GM12878 (cell line): Measurements from ENCODE around the gene SETD1A. TPM values are rescaled to one million over a fixed set of nuclear protein-coding genes. Genes with fewer than 3 reads are reported as not detected.

Source experiments
- ATAC-seq: fragments of 200-7000 bp; cut with Tn5 transposase; 3 replicates; pipeline ENCODE4 v1.9.1; 2020; ENCODE audit warnings: mild to moderate bottlenecking, moderate library complexity
- BruUV-seq: library from RNA; stranded (reverse); fragments of 400-500 nt; replicated peaks from 2 replicates; lab custom pipeline; 2021; lab: Mats Ljungman, UMichigan
- CTCF ChIA-PET: fragments of 300-600 bp; sonication (Branson Sonifier 250); formaldehyde crosslinking; extraction: SDS; loops from one replicate; lab custom pipeline; 2021; ENCODE audit warnings: inconsistent platforms; lab: Yijun Ruan, JAX
- POLR2A ChIA-PET: fragments of 350-600 bp; formaldehyde crosslinking; extraction: SDS; loops from one replicate; lab custom pipeline; 2021; ENCODE audit warnings: inconsistent platforms; lab: Charles Lee
- RAD21 ChIA-PET: fragments of 300-600 bp; sonication (Branson Sonifier 250); formaldehyde crosslinking; loops from one replicate; lab custom pipeline; 2023; ENCODE audit warnings: antibody characterized with exemption; ENCODE audit not compliant: unreplicated experiment; lab: Charles Lee
- SMC1A ChIA-PET: fragments of 300-600 bp; sonication (Branson Sonifier 250); formaldehyde crosslinking; loops from one replicate; lab custom pipeline; 2023; ENCODE audit not compliant: unreplicated experiment, uncharacterized antibody; lab: Charles Lee
- DNase-seq: peaks from one replicate; pipeline ENCODE4 v3.0.0-alpha.2; 2011; ENCODE audit warnings: low read depth, low spot score
- FAIRE-seq: peaks from 3 replicates; lab custom pipeline; 2011; peaks lifted over from hg19 to GRCh38; lab: Jason Lieb, UNC
- H2AFZ ChIP-seq: 2 replicates; pipeline ENCODE4 v1.6.0; 2011; ENCODE audit warnings: low read depth, low read length, control low read depth; ENCODE audit not compliant: control insufficient read depth
- H3K27ac ChIP-seq: 2 replicates; pipeline ENCODE4 v1.5.1; 2011; ENCODE audit warnings: control low read depth; ENCODE audit not compliant: control insufficient read depth, insufficient read depth
- H3K27me3 ChIP-seq, 2 experiments: replicated peaks in 1 of 2; 2 replicates each; pipeline versions ENCODE4 v1.6.0 to v1.6.1; 2011; ENCODE audit warnings: low read length in 1 of 2; ENCODE audit not compliant: control insufficient read depth in 2 of 2, insufficient read depth in 2 of 2
- H3K36me3 ChIP-seq, 2 experiments: 2 replicates each; pipeline ENCODE4 v1.5.1; 2011; ENCODE audit warnings: low read length in 1 of 2; ENCODE audit not compliant: control insufficient read depth in 2 of 2, insufficient read depth in 2 of 2
- H3K4me1 ChIP-seq: 2 replicates; pipeline ENCODE4 v1.6.1; 2011; ENCODE audit warnings: mild to moderate bottlenecking, low read length, moderate library complexity, mixed read lengths; ENCODE audit not compliant: control insufficient read depth, insufficient read depth
- H3K4me2 ChIP-seq: 2 replicates; pipeline ENCODE4 v1.6.0; 2011; ENCODE audit warnings: control low read depth; ENCODE audit not compliant: control insufficient read depth, insufficient read depth
- H3K4me3 ChIP-seq: fragments of 200-600 bp; sonication (generic); 2 replicates; pipeline ENCODE4 v1.5.1; 2016
- H3K79me2 ChIP-seq: 2 replicates; pipeline ENCODE4 v1.6.0; 2011; ENCODE audit warnings: low read length; ENCODE audit not compliant: control insufficient read depth, insufficient read depth
- H3K9ac ChIP-seq: 2 replicates; pipeline ENCODE4 v1.8.0; 2011; ENCODE audit warnings: low read length, control low read depth, mixed read lengths; ENCODE audit not compliant: control insufficient read depth, insufficient read depth
- H3K9me3 ChIP-seq: replicated peaks from 3 replicates; pipeline ENCODE4 v1.5.1; 2011; ENCODE audit warnings: mild to moderate bottlenecking, low read length; ENCODE audit not compliant: control insufficient read depth, insufficient read depth
- H4K20me1 ChIP-seq: 2 replicates; pipeline ENCODE4 v1.6.0; 2011; ENCODE audit not compliant: control insufficient read depth, insufficient read depth
- BCL3 ChIP-seq: IDR thresholded peaks from 2 replicates; pipeline ENCODE4 v1.6.1; 2011; ENCODE audit warnings: borderline replicate concordance, low read depth, mild to moderate bottlenecking, moderate library complexity, low read length; ENCODE audit not compliant: insufficient read depth, poor library complexity, severe bottlenecking
- E4F1 ChIP-seq: fragments of 450-650 bp; IDR thresholded peaks from 2 replicates; pipeline ENCODE4 v1.6.1; 2018; ENCODE audit warnings: borderline replicate concordance, mild to moderate bottlenecking; ENCODE audit not compliant: partially characterized antibody
- HDGF ChIP-seq: fragments of 450-650 bp; IDR thresholded peaks from 2 replicates; pipeline ENCODE4 v1.6.1; 2016; ENCODE audit warnings: antibody characterized with exemption
- LARP7 ChIP-seq: fragments of 450-650 bp; IDR thresholded peaks from 2 replicates; pipeline ENCODE4 v1.6.1; 2017; ENCODE audit warnings: mild to moderate bottlenecking
- NFXL1 ChIP-seq: fragments of 450-650 bp; IDR thresholded peaks from 2 replicates; pipeline ENCODE4 v1.6.1; 2017; ENCODE audit warnings: antibody characterized with exemption, mild to moderate bottlenecking, borderline replicate concordance
- NFYB ChIP-seq: IDR thresholded peaks from 2 replicates; pipeline ENCODE4 v1.6.1; 2011; ENCODE audit warnings: low read depth, mild to moderate bottlenecking, low read length, improper control_type of control experiment, moderate library complexity; ENCODE audit not compliant: insufficient read depth
- SRF ChIP-seq, 2 experiments: IDR thresholded peaks; 2 replicates each; pipeline ENCODE4 v1.6.1; 2011; ENCODE audit warnings: low read depth in 2 of 2, low read length in 2 of 2, mild to moderate bottlenecking in 1 of 2, moderate library complexity in 1 of 2
- TCF12 ChIP-seq: IDR thresholded peaks from 2 replicates; pipeline ENCODE4 v1.6.1; 2011; ENCODE audit warnings: low read depth, mild to moderate bottlenecking, low read length
- WRNIP1 ChIP-seq: IDR thresholded peaks from 2 replicates; pipeline ENCODE4 v1.6.1; 2011; ENCODE audit warnings: low read depth, low read length, improper control_type of control experiment, borderline replicate concordance
- ZNF217 ChIP-seq: fragments of 450-650 bp; IDR thresholded peaks from 2 replicates; pipeline ENCODE4 v1.6.1; 2017; ENCODE audit warnings: antibody characterized with exemption, mild to moderate bottlenecking
- ZNF622 ChIP-seq: fragments of 450-650 bp; IDR thresholded peaks from 2 replicates; pipeline ENCODE4 v1.6.1; 2017; ENCODE audit warnings: mild to moderate bottlenecking, inconsistent platforms
- WGBS: methylation state at CpG from one replicate; pipeline ENCODE4 v1.1.6; 2016; ENCODE audit warnings: low lambda C conversion rate; ENCODE audit not compliant: insufficient replicate concordance, insufficient coverage; ENCODE audit errors: missing lambda C conversion rate; 5-methylcytosine and 5-hydroxymethylcytosine counted together
- in situ Hi-C: fragments of 300-500 bp; cut with MboI; formaldehyde crosslinking; loops from 9 replicates; pipeline ENCODE4 v1.14.3; 2018; ENCODE audit warnings: mixed read lengths
- intact Hi-C: fragments of 100-400 bp; cut with micrococcal nuclease; formaldehyde crosslinking; loops from one replicate; pipeline ENCODE4 v1.14.2; 2022; ENCODE audit not compliant: unreplicated experiment
- polyA plus RNA-seq, 11 experiments: library from polyadenylated mRNA; depleted of rRNA in 4 of 11; unstranded in 6 of 11; stranded (reverse) in 5 of 11; fragments of >200 nt; fragmentation: Nextera tagmentation in 4 of 11; fragmentation: Illumina TruSeq in 1 of 11; extraction: Ambion mirVana in 4 of 11; extraction: Trizol in 1 of 11; gene quantifications; 1 replicate in 1 of 11; 2 replicates in 10 of 11; pipeline versions ENCODE4 v1.2.1 to v1.2.3, GENCODE V29; 2011 to 2016; ENCODE audit warnings: inconsistent platforms in 2 of 11, missing spikeins in 2 of 11, low read depth in 1 of 11
- total RNA-seq, 4 experiments: library from RNA; depleted of rRNA in 3 of 4; stranded (reverse); fragments of >200 nt in 3 of 4; fragmentation: Illumina TruSeq in 1 of 4; extraction: Trizol in 1 of 4; gene quantifications; 2 replicates each; pipeline versions ENCODE4 v1.2.1 to v1.2.3, GENCODE V29; 2013 to 2021
- TF ChIP-seq, protein P1 (sequence below): fragments of 450-650 bp; conservative IDR thresholded peaks from 2 replicates; pipeline ENCODE4 v1.6.1; 2017; ENCODE audit warnings: mild to moderate bottlenecking, moderate library complexity
- TF ChIP-seq, protein P2 (sequence below): IDR thresholded peaks from 2 replicates; pipeline ENCODE4 v1.6.1; 2012; ENCODE audit warnings: low read length, inconsistent platforms
- TF ChIP-seq, protein P3 (sequence below): fragments of 450-650 bp; IDR thresholded peaks from 2 replicates; pipeline ENCODE4 v1.6.1; 2017; ENCODE audit warnings: antibody characterized with exemption, mild to moderate bottlenecking, moderate library complexity

The SETD1A gene
- total and polyA plus RNA-seq, 10 of the 15 experiments (the other 5 are each of a cell fraction or from before 2014, with no cell fraction given) = 0.02 to 25.9 (median 4.9) TPM

GRCh38 chr16:31031276-31031675 lies 73.7 kb downstream of the SETD1A start:
- FAIRE-seq (no peak), DNase-seq (no peak), ATAC-seq (no peak)
- no TSS peak for BruUV-seq
- WGBS = 87% methylated on average over 4 of the region's 4 CpGs
- ChIA-PET SMC1A (interaction anchor here (0.6 to 1.3 kb wide), 2 partner anchors 32 to 302 kb away, joined by 3 read pairs; no protein-coding TSS in a partner anchor), POLR2A (no interaction called here), CTCF (interaction anchor here (1.0 to 1.2 kb wide), 2 partner anchors 9 to 33 kb away, joined by 3 read pairs; no protein-coding TSS in a partner anchor), RAD21 (interaction anchor here (2.6 kb wide), 1 partner anchor 43 kb away, joined by 12 read pairs; the partner anchor contains the start of genes ZNF646 and ZNF668)
- no peak overlapping the region for H3K4me2 ChIP-seq
- peaks cover 7% of the 10 kb centered on the region for H3K79me2 ChIP-seq
- no peak overlapping the region for H2AFZ ChIP-seq
- H3K9me3 ChIP-seq = no peaks in the 10 kb centered on the region
- H3K9ac ChIP-seq = no peak overlapping the region
- H3K27me3 ChIP-seq = no peaks in the 10 kb centered on the region
- peaks cover 0 to under 1% of the 10 kb centered on the region in 2 experiments; a peak in 1 of 4 replicates for H3K36me3 ChIP-seq
- H4K20me1 ChIP-seq = no peaks in the 10 kb centered on the region
- no peak overlapping the region for H3K27ac ChIP-seq
- H3K4me3 ChIP-seq = no peak overlapping the region
- H3K4me1 ChIP-seq = no peaks in the 10 kb centered on the region; the same call in 1 of the 2 replicates
- intact Hi-C loops (no loop called here), in situ Hi-C loops (no loop called here)
- TF ChIP-seq ZNF217 (no peak), BCL3 (no peak), NFXL1 (no peak), HDGF (no peak), E4F1 (no peak), ZNF622 (no peak), SRF (IDR thresholded peaks at IDR 0.05; ENCODE audit: low read depth in 2 of 2, low read length in 2 of 2) (no peak), LARP7 (no peak), NFYB (no peak), WRNIP1 (no peak), TCF12 (no peak)
- TF ChIP-seq, protein P1, sequence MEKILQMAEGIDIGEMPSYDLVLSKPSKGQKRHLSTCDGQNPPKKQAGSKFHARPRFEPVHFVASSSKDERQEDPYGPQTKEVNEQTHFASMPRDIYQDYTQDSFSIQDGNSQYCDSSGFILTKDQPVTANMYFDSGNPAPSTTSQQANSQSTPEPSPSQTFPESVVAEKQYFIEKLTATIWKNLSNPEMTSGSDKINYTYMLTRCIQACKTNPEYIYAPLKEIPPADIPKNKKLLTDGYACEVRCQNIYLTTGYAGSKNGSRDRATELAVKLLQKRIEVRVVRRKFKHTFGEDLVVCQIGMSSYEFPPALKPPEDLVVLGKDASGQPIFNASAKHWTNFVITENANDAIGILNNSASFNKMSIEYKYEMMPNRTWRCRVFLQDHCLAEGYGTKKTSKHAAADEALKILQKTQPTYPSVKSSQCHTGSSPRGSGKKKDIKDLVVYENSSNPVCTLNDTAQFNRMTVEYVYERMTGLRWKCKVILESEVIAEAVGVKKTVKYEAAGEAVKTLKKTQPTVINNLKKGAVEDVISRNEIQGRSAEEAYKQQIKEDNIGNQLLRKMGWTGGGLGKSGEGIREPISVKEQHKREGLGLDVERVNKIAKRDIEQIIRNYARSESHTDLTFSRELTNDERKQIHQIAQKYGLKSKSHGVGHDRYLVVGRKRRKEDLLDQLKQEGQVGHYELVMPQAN = no peak
- TF ChIP-seq, protein P2, sequence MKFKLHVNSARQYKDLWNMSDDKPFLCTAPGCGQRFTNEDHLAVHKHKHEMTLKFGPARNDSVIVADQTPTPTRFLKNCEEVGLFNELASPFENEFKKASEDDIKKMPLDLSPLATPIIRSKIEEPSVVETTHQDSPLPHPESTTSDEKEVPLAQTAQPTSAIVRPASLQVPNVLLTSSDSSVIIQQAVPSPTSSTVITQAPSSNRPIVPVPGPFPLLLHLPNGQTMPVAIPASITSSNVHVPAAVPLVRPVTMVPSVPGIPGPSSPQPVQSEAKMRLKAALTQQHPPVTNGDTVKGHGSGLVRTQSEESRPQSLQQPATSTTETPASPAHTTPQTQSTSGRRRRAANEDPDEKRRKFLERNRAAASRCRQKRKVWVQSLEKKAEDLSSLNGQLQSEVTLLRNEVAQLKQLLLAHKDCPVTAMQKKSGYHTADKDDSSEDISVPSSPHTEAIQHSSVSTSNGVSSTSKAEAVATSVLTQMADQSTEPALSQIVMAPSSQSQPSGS = no peak
- TF ChIP-seq, protein P3, sequence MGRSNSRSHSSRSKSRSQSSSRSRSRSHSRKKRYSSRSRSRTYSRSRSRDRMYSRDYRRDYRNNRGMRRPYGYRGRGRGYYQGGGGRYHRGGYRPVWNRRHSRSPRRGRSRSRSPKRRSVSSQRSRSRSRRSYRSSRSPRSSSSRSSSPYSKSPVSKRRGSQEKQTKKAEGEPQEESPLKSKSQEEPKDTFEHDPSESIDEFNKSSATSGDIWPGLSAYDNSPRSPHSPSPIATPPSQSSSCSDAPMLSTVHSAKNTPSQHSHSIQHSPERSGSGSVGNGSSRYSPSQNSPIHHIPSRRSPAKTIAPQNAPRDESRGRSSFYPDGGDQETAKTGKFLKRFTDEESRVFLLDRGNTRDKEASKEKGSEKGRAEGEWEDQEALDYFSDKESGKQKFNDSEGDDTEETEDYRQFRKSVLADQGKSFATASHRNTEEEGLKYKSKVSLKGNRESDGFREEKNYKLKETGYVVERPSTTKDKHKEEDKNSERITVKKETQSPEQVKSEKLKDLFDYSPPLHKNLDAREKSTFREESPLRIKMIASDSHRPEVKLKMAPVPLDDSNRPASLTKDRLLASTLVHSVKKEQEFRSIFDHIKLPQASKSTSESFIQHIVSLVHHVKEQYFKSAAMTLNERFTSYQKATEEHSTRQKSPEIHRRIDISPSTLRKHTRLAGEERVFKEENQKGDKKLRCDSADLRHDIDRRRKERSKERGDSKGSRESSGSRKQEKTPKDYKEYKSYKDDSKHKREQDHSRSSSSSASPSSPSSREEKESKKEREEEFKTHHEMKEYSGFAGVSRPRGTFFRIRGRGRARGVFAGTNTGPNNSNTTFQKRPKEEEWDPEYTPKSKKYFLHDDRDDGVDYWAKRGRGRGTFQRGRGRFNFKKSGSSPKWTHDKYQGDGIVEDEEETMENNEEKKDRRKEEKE = no peak
